T-helper 1 cell (primary cell): ENCODE data around the gene SLX4.

Experiments used
- DNase-seq, 5 donors: peaks; one replicate each; pipeline ENCODE4 v3.0.0-alpha.2; 2012 to 2020

Gene SLX4

GRCh38 chr16:3553138-3553923 is 58.1 kb downstream of the SLX4 start:
- DNase-seq = no peak

GRCh38 chr16:3550851-3551847 is 60.3 kb downstream of the SLX4 start:
- no peak for DNase-seq

DNA sequence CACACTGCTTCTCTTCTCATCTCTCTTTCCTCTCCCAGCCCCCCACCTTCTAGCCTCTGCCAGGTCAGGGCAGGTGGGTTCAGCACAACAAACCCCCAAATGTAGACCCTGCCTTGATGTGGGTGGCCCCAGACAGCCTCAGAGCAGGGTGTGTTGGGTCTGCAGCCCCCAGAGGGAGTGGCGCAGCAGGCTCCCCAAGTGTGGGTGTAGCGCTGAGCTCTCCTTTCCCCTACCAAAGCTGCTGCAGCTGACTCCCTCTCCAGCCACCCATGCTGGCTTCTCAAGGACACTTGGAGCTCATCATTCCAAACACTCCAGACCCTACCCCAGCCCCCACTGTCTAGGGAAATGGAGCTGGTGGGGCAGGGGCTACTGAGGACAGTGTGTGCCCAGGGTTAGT is 61.5 kb downstream of the SLX4 start:
- DNase-seq = no peak

DNA sequence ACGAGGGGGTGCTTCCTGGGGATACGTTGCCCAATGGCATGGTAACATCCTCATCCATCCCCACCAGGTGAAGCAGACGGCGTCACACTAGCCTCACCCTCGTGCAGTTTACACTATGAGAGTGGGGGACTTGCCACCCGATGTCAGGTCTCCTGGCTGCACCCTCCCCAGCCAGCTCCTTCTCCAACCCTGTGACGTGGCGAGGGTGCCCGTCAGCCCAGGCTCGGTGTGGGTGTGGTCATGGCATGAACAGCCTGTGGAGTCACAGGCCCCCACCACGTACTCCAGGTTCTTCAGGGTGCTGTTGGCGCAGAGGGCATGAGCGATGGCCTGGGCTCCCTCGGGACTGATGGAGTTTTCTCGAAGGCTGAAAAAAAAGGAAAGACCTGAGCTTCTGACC is 62.5 kb downstream of the SLX4 start:
- DNase-seq = no peak

- DNase-seq = no peak
Observed at GRCh38 chr16:3548445-3548844, 63.0 kb downstream of the SLX4 start.

DNA sequence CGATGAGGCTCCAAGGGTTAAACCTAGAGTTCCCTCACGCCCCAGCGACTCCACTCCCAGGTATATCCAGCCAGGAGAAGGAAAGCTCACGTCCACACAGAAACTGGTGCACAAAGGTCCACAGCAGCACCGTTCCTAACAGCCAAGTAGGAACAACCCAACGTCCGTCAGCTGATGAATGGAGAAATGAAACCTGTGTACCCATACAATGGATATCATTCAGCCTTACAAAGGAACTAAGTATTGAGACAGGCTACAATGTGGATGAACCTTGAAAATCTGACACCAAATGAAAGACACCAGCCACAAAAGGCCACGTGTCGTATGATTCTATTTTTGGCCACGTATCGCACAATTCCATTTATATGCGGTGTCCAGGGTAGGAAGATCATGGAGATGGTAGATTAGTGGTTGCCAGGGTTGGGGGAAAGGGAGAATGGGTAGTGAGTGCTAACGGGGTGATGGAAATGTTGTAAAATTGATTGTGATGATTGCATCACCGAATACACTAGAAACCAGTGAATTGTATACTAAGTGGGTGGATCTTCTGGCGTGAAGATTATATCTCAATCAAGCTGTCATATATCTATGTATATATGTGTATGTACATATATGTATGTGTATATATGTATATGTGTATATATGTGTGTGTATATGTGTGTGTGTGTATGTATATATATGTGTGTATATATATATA is 64.3 kb downstream of the SLX4 start:
- DNase-seq = no peak

- DNase-seq = no peak
Observed at GRCh38 chr16:3542601-3543373, 68.6 kb downstream of the SLX4 start.

- no peak for DNase-seq
Observed at GRCh38 chr16:3541527-3542155, 69.8 kb downstream of the SLX4 start.

GRCh38 chr16:3538222-3538621 is 73.2 kb downstream of the SLX4 start:
- DNase-seq = no peak

- DNase-seq = no peak
Observed at GRCh38 chr16:3536851-3537250, 74.6 kb downstream of the SLX4 start.

- no peak for DNase-seq
Observed at GRCh38 chr16:3536271-3536731, 75.1 kb downstream of the SLX4 start.

GRCh38 chr16:3534126-3534525 is 77.3 kb downstream of the SLX4 start:
- DNase-seq = no peak

- DNase-seq = no peak
Observed at GRCh38 chr16:3532741-3533140, 78.7 kb downstream of the SLX4 start.
